GM12864 (cell line): ENCODE data around the gene MESP2.

Experiments used
- DNase-seq: peaks from one replicate; pipeline ENCODE4 v3.0.0-alpha.2; 2011; ENCODE audit warnings: low read depth
- H3K4me3 ChIP-seq: 2 replicates; pipeline ENCODE4 v1.5.1; 2011; ENCODE audit warnings: mild to moderate bottlenecking, low read depth, low read length, control low read depth
- CTCF ChIP-seq: IDR thresholded peaks from 2 replicates; pipeline ENCODE4 v1.5.1; 2011; ENCODE audit warnings: low read depth, mild to moderate bottlenecking, moderate library complexity, low read length, control low read depth, inconsistent platforms; ENCODE audit errors: missing control alignments

MESP2 gene

DNA sequence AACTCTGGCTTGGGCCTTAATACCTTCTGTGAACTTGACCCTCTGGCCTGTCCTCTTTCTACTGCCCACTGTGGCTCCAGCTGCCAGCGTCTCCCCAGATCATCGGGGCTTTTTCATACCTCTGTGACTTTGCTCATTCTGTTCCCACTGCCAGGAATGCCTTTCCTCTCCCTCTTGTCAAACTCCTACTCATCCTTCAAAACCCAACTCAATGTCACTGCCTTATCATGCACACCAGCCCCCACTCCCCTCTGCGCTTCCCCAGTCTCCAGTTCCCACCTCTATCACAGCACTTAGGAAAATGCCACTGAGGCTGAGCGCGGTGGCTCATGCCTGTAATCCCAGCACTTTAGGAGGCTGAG lies 33.6 kb downstream of the MESP2 start:
- TF ChIP-seq CTCF = no peak
- DNase-seq = no peak
- no peak overlapping the region for H3K4me3 ChIP-seq

- no peak for DNase-seq
- no peak for TF ChIP-seq CTCF
- no peak overlapping the region for H3K4me3 ChIP-seq
These were observed 34.7 kb downstream of the MESP2 start for GRCh38 chr15:89810837-89811236.

DNA sequence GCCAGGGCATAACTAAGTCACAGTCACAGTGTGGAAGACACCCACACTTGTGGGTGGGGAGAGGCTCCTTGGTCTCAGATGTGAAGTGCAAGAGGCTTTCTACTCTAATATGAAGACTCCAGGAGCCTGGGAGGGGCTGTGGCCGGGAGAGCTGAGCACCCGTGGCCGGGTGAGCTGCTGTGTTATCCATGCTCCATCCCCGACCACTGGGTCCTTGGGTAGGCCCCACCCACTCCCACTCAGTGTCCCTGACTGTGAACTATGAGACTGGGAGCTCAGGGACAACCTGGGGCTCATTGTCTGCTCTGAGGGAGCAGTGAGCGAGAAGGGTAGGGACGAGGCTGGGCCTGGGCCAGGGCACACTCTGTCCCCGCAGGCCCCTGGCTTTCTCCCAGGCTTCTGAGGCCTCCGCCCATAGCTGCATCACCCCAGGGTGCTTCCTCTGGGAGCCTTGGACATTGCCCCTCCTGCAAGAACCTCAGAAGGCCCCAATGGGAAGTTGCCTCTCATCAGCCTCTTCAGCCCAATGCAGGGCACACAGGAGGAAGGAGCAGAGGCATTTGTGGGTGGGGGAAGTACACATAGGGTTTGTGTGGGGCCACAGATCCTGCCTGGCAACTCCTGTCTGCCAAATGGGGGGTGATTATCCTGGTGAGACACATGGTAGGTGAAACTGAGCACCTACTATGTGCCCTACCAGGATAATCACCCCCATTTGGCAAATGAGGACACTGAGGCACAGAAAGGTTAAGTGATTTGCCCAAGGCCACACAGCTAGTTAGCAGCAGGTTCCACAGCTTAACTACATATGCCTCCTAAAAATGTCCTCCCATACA lies 36.1 kb downstream of the MESP2 start:
- no peak for DNase-seq
- TF ChIP-seq CTCF = no peak
- no peak overlapping the region for H3K4me3 ChIP-seq

- H3K4me3 ChIP-seq = no peak overlapping the region
- no peak for DNase-seq
- TF ChIP-seq CTCF = no peak
These were observed 36.8 kb downstream of the MESP2 start for GRCh38 chr15:89812847-89813320.

GRCh38 chr15:89813381-89814111 lies 37.4 kb downstream of the MESP2 start:
- no peak for TF ChIP-seq CTCF
- no peak overlapping the region for H3K4me3 ChIP-seq
- DNase-seq = no peak

DNA sequence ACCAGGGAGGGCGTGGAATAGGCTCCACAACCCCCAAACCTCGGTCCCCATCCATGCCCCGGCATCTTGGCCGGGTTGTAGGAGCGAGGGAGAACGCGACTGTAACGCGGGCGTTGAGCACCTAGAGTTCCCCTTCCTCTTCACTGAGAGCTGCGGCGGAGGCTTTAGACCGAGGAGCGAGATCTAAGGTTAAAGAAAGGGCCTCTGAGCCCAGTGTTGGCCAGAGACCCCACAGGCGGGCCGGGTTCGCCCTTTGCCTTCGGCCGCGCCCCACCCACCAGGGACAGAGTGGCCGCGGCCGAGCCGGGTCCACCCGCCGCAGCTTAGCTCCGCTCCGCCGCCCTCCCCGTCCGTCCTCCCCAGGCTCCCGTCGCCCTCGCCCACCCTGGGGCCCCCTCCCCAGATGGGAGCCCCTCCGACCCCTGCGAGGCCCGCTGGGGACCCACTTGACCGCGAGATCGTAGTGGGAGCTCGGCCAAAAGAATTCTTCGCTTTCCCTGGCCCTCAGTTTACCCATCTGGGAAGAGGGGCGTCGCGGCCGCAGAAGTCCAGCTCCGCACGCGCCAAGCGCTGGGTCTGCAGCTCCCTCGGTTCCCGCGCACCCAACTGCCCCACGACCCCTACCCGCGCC lies 38.1 kb downstream of the MESP2 start:
- H3K4me3 ChIP-seq = no peak overlapping the region
- DNase-seq = no peak
- no peak for TF ChIP-seq CTCF
